RWPE2 (cell line): ENCODE measurements around the gene CIBAR2.

Experiments used
- ATAC-seq: fragments of 200-7000 bp; cut with Tn5 transposase; 3 replicates; pipeline ENCODE4 v1.9.1; 2021; ENCODE audit warnings: low read depth
- DNase-seq: peaks from one replicate; pipeline ENCODE4 v3.0.0-alpha.2; 2020; ENCODE audit warnings: low spot score
- H3K27ac ChIP-seq: fragments of 450-650 bp; 2 replicates; pipeline ENCODE4 v1.5.1; 2017; ENCODE audit warnings: mild to moderate bottlenecking; ENCODE audit not compliant: poor library complexity, severe bottlenecking
- H3K27me3 ChIP-seq: fragments of 250-450 bp; sonication (Bioruptor Pico); 2 replicates; pipeline ENCODE4 v1.5.1; 2021; ENCODE audit warnings: mild to moderate bottlenecking, moderate library complexity; ENCODE audit not compliant: insufficient read depth, poor library complexity, severe bottlenecking
- H3K36me3 ChIP-seq: fragments of 250-450 bp; sonication (Bioruptor Pico); 2 replicates; pipeline ENCODE4 v1.5.1; 2020; ENCODE audit warnings: low read depth, mild to moderate bottlenecking, moderate library complexity
- H3K4me1 ChIP-seq: fragments of 250-450 bp; sonication (Bioruptor Pico); 2 replicates; pipeline ENCODE4 v1.5.1; 2021; ENCODE audit warnings: mild to moderate bottlenecking, moderate library complexity; ENCODE audit not compliant: insufficient read depth, poor library complexity, severe bottlenecking
- H3K4me3 ChIP-seq: fragments of 250-450 bp; sonication (Bioruptor Pico); 2 replicates; pipeline ENCODE4 v1.5.1; 2021; ENCODE audit warnings: mild to moderate bottlenecking, moderate library complexity; ENCODE audit not compliant: severe bottlenecking
- H3K9me3 ChIP-seq: fragments of 250-450 bp; sonication (Bioruptor Pico); 2 replicates; pipeline ENCODE4 v1.5.1; 2021; ENCODE audit warnings: mild to moderate bottlenecking, moderate library complexity; ENCODE audit not compliant: severe bottlenecking
- TF ChIP-seq, protein P1 (sequence below): fragments of 450-650 bp; IDR thresholded peaks from one replicate; pipeline ENCODE4 v1.5.1; 2017; ENCODE audit warnings: mild to moderate bottlenecking, moderate library complexity; ENCODE audit not compliant: poor library complexity, severe bottlenecking

The CIBAR2 gene

DNA sequence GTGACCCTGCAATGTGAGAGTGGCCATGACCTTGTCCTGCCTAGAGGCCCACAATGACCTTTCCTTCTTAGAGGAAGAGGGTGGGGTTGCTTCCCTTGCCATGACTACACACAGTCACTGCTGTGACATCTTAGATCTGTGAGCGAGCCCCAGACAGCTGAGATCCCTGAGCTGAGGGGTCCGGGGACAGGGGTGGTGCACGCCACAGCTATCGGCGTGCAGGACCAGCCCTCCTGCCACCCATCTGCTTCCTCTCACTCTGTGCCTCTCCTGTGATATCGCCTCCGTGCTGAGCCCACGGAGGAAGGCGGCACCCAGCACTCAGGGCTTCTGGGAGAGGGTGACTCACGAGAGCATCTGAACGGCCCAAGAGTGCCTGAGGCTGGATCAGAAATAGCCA, 49.4 kb downstream of the CIBAR2 start:
- Histone ChIP-seq H3K4me1 (no peaks in the 10 kb centered on the region), H3K4me3 (no peak overlapping the region), H3K9me3 (peaks cover 3% of the 10 kb centered on the region), H3K27me3 (no peaks in the 10 kb centered on the region), H3K36me3 (peaks cover 4% of the 10 kb centered on the region; the same call in 1 of the 2 replicates), H3K27ac (no peak overlapping the region)
- no peak for DNase-seq
- TF ChIP-seq, protein P1, sequence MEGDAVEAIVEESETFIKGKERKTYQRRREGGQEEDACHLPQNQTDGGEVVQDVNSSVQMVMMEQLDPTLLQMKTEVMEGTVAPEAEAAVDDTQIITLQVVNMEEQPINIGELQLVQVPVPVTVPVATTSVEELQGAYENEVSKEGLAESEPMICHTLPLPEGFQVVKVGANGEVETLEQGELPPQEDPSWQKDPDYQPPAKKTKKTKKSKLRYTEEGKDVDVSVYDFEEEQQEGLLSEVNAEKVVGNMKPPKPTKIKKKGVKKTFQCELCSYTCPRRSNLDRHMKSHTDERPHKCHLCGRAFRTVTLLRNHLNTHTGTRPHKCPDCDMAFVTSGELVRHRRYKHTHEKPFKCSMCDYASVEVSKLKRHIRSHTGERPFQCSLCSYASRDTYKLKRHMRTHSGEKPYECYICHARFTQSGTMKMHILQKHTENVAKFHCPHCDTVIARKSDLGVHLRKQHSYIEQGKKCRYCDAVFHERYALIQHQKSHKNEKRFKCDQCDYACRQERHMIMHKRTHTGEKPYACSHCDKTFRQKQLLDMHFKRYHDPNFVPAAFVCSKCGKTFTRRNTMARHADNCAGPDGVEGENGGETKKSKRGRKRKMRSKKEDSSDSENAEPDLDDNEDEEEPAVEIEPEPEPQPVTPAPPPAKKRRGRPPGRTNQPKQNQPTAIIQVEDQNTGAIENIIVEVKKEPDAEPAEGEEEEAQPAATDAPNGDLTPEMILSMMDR = no peak
- ATAC-seq = 0 out of 3 replicates have a peak, but pooled peaks have one; percentile 42

DNA sequence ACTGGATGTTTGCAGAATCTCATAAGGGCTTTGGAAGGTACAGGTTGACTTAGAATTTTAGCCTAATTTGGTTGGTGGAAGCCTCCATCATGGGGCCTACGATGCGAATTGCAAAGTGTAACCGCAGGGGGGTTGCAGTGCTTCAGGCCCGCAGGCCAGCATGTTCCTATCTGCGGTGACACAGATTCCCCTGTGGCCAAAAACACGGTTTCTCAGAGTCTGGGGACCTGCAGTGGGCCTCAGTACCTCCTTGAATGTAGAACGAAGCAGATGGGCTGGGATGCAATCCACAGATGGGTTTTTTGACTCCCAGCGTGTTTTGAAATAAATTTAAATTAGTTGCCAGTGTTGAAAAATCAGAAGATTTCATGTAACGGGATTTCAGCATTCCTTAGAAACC, 49.9 kb downstream of the CIBAR2 start:
- ATAC-seq (no peak), DNase-seq (no peak)
- Histone ChIP-seq H3K27ac (no peak overlapping the region), H3K27me3 (no peaks in the 10 kb centered on the region), H3K4me3 (no peak overlapping the region), H3K4me1 (no peaks in the 10 kb centered on the region), H3K9me3 (peaks cover 3% of the 10 kb centered on the region), H3K36me3 (peaks cover 4% of the 10 kb centered on the region; the same call in 1 of the 2 replicates)
- TF ChIP-seq, protein P1 = no peak

DNA sequence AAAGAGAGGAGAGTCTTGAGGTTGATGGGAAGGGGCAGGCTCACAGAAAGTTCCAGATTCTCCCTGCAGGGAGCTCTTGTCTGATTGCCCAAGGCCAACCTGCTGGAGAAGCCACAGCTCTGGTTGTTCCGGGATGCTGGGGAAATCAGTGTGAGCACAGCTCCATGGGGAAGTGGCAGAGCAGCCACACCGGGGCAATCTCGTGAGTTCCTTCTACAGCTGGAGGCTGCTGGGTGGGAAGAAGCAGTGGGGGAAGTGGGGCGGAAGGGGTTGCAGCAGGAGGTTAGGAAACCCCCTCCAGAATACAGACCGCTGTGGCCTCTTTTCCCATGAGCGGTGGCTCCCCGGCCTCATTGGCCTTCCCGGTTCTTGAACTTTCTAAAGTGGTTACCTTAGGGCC, 50.7 kb downstream of the CIBAR2 start:
- no peak overlapping the region for H3K27ac ChIP-seq
- TF ChIP-seq, protein P1 = no peak
- H3K4me3 ChIP-seq = no peak overlapping the region
- no peaks in the 10 kb centered on the region for H3K27me3 ChIP-seq
- ATAC-seq (no peak), DNase-seq (no peak)
- peaks cover 4% of the 10 kb centered on the region; the same call in 1 of the 2 replicates for H3K36me3 ChIP-seq
- peaks cover 3% of the 10 kb centered on the region for H3K9me3 ChIP-seq
- no peaks in the 10 kb centered on the region for H3K4me1 ChIP-seq

DNA sequence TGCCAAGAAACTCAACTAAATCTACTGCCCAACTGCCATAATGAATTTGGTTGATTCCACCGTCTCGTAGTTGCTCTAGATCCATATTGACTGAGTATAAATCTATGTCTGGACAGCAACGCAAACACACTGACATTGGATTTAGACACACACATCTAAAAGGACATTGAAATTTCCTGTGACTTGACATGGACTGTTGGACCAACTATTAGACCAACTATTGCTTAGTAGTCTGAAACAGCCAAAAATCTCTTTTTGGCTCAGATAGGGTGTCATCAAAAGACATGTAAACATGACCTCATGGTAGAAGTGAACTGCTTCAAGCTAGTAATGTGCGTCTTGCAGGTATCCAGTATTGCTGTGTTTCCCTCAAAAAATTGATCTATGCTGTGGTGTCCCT, 53.4 kb downstream of the CIBAR2 start:
- no peaks in the 10 kb centered on the region for H3K9me3 ChIP-seq
- no peak overlapping the region for H3K4me3 ChIP-seq
- TF ChIP-seq, protein P1 = no peak
- H3K27me3 ChIP-seq = no peaks in the 10 kb centered on the region
- H3K36me3 ChIP-seq = peaks cover 4% of the 10 kb centered on the region; the same call in 1 of the 2 replicates
- DNase-seq = no peak
- ATAC-seq = no peak
- H3K4me1 ChIP-seq = no peaks in the 10 kb centered on the region
- H3K27ac ChIP-seq = no peak overlapping the region

DNA sequence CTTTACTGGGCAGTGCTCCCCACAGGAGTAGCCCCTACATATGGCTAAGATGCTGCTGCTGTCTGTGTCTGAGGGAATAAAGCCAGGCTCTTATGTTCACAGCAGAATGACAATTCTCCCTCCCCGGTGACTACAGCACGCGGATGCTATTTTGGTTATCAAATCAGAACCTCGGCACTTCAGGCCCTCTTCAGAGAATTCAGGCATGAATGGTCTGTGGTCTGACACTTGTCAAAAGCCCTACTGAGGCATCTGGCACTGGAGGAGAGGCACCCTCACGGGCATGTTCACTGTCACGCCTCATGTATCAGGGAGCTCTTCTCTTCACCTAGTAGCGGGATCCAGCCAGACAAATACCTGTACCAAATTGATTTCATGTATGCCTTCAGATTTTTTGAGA, 54.3 kb downstream of the CIBAR2 start:
- Histone ChIP-seq H3K4me1 (no peaks in the 10 kb centered on the region), H3K27ac (no peak overlapping the region), H3K4me3 (no peak overlapping the region), H3K36me3 (peaks cover 4% of the 10 kb centered on the region; the same call in 1 of the 2 replicates), H3K9me3 (no peaks in the 10 kb centered on the region), H3K27me3 (no peaks in the 10 kb centered on the region)
- TF ChIP-seq, protein P1 = no peak
- DNase-seq = no peak
- ATAC-seq = no peak
